ENCODE measurements around the gene LGALS7B. TPM values are rescaled to one million over a fixed set of nuclear protein-coding genes. Genes with fewer than 3 reads are reported as not detected.
"Not testable (repeated sequence)": the region's sequence is repeated elsewhere in the genome, so short reads cannot be mapped to it uniquely, and the experiment has no call there.

Gene LGALS7B
- total RNA-seq, 6 experiments from 2014 or later = not detected

GRCh38 chr19:38765214-38765613, 23.8 kb upstream of the LGALS7B start:
- TF ChIP-seq CTCF (IDR thresholded peaks at IDR 0.05) = no peak
- H3K4me3 Mint-ChIP-seq = no peak overlapping the region
- no peaks in the 10 kb centered on the region for H3K27me3 Mint-ChIP-seq (ENCODE audit: insufficient read depth)
- no peaks in the 10 kb centered on the region for H3K9me3 Mint-ChIP-seq
- no peak for DNase-seq
- H3K4me1 Mint-ChIP-seq (ENCODE audit: low read depth) = no peaks in the 10 kb centered on the region
- no peak overlapping the region for H3K27ac Mint-ChIP-seq
- H3K36me3 Mint-ChIP-seq (ENCODE audit: low read depth) = no peaks in the 10 kb centered on the region

GRCh38 chr19:38766276-38767047, 22.5 kb upstream of the LGALS7B start:
- Mint-ChIP-seq H3K9me3 (no peaks in the 10 kb centered on the region), H3K27ac (no peak overlapping the region), H3K27me3 (ENCODE audit: insufficient read depth) (no peaks in the 10 kb centered on the region), H3K36me3 (ENCODE audit: low read depth) (no peaks in the 10 kb centered on the region), H3K4me1 (ENCODE audit: low read depth) (no peaks in the 10 kb centered on the region), H3K4me3 (no peak overlapping the region)
- TF ChIP-seq CTCF (IDR thresholded peaks at IDR 0.05) = no peak
- no peak for DNase-seq

GRCh38 chr19:38769635-38770211, 19.3 kb upstream of the LGALS7B start:
- Mint-ChIP-seq H3K9me3 (no peaks in the 10 kb centered on the region), H3K4me3 (no peak overlapping the region), H3K27ac (no peak overlapping the region), H3K27me3 (ENCODE audit: insufficient read depth) (peaks cover 4% of the 10 kb centered on the region; the same call in 1 of the 2 replicates), H3K36me3 (ENCODE audit: low read depth) (no peaks in the 10 kb centered on the region), H3K4me1 (ENCODE audit: low read depth) (no peaks in the 10 kb centered on the region)
- TF ChIP-seq CTCF (IDR thresholded peaks at IDR 0.05) = peak; percentile 86
- peak; percentile 23 for DNase-seq

- DNase-seq; H3K4me3 Mint-ChIP-seq; H3K36me3 Mint-ChIP-seq (ENCODE audit: low read depth); H3K27me3 Mint-ChIP-seq (ENCODE audit: insufficient read depth); H3K9me3 Mint-ChIP-seq; H3K4me1 Mint-ChIP-seq (ENCODE audit: low read depth); H3K27ac Mint-ChIP-seq: not testable (repeated sequence)
These were observed 18.6 kb upstream of the LGALS7B start for GRCh38 chr19:38770228-38770948.

- not testable (repeated sequence) for DNase-seq; H3K27ac Mint-ChIP-seq; H3K4me3 Mint-ChIP-seq; H3K9me3 Mint-ChIP-seq; H3K36me3 Mint-ChIP-seq (ENCODE audit: low read depth); H3K27me3 Mint-ChIP-seq (ENCODE audit: insufficient read depth); H3K4me1 Mint-ChIP-seq (ENCODE audit: low read depth)
These were observed 18.1 kb upstream of the LGALS7B start for GRCh38 chr19:38770949-38771275.

- not testable (repeated sequence) for H3K4me1 Mint-ChIP-seq (ENCODE audit: low read depth); H3K27ac Mint-ChIP-seq; DNase-seq; H3K27me3 Mint-ChIP-seq (ENCODE audit: insufficient read depth); H3K9me3 Mint-ChIP-seq; H3K36me3 Mint-ChIP-seq (ENCODE audit: low read depth); H3K4me3 Mint-ChIP-seq
These were observed 17.4 kb upstream of the LGALS7B start for GRCh38 chr19:38771569-38771968.
